WTC11 (cell line): ENCODE data around the gene MFAP1.

Source experiments
- ATF1 ChIP-seq: sonication (generic); formaldehyde crosslinking; IDR thresholded peaks from 2 replicates; pipeline ENCODE4 v1.8.1; 2023; ENCODE audit warnings: mild to moderate bottlenecking, moderate library complexity, missing genetic modification reagents
- CBFB ChIP-seq: sonication (generic); formaldehyde crosslinking; IDR thresholded peaks from 2 replicates; pipeline ENCODE4 v1.8.1; 2022; ENCODE audit warnings: mild to moderate bottlenecking, low read depth, missing genetic modification reagents
- CTCF ChIP-seq: fragments of 200-600 bp; IDR thresholded peaks from 2 replicates; pipeline ENCODE4 v1.8.0; 2022; ENCODE audit warnings: antibody characterized with exemption
- ESRRA ChIP-seq: sonication (generic); formaldehyde crosslinking; IDR thresholded peaks from 2 replicates; pipeline ENCODE4 v1.8.1; 2022; ENCODE audit warnings: mild to moderate bottlenecking, missing genetic modification reagents, borderline replicate concordance
- IRF2 ChIP-seq: sonication (generic); formaldehyde crosslinking; IDR thresholded peaks from 2 replicates; pipeline ENCODE4 v1.8.0; 2022; ENCODE audit warnings: low read depth, missing genetic modification reagents, borderline replicate concordance
- PRDM15 ChIP-seq: sonication (generic); formaldehyde crosslinking; IDR thresholded peaks from 2 replicates; pipeline ENCODE4 v1.8.0; 2022; ENCODE audit warnings: missing genetic modification reagents
- TF ChIP-seq, protein P1 (sequence below): sonication (generic); formaldehyde crosslinking; IDR thresholded peaks from 2 replicates; pipeline ENCODE4 v1.8.1; 2023; ENCODE audit warnings: mild to moderate bottlenecking, missing genetic modification reagents, moderate library complexity
- TF ChIP-seq, protein P2 (sequence below): sonication (generic); formaldehyde crosslinking; IDR thresholded peaks from 2 replicates; pipeline ENCODE4 v1.8.1; 2023; ENCODE audit warnings: mild to moderate bottlenecking, missing genetic modification reagents

DNA sequence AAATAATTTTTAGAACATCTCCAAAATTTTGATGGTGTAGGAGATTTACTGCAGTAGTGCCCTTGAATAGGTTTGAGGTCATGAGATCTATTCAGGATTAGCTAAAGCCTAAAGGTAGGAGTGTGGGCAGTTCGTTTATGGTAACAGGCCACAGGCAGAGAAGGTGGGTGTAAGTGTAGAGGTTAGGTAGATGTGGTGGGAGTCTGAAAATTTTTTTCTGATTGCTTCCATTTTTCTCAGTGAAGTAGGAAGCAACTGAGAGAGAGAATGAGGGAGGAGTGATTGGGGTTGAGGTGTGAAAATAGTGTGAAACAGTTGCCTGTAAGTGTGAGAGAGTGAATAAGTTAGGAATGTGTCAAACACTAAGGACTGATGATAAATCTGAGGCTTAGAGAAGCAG is 45.5 kb downstream of the MFAP1 start:
- TF ChIP-seq IRF2 (CRISPR knock-in tag), result no peak
- no peak for TF ChIP-seq CBFB (CRISPR knock-in tag)
- TF ChIP-seq CTCF, result no peak
- TF ChIP-seq, protein P1, sequence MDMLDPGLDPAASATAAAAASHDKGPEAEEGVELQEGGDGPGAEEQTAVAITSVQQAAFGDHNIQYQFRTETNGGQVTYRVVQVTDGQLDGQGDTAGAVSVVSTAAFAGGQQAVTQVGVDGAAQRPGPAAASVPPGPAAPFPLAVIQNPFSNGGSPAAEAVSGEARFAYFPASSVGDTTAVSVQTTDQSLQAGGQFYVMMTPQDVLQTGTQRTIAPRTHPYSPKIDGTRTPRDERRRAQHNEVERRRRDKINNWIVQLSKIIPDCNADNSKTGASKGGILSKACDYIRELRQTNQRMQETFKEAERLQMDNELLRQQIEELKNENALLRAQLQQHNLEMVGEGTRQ (CRISPR knock-in tag), result no peak
- no peak for TF ChIP-seq ESRRA (CRISPR knock-in tag)
- TF ChIP-seq PRDM15, result no peak
- no peak for TF ChIP-seq ATF1 (CRISPR knock-in tag)
- TF ChIP-seq, protein P2, sequence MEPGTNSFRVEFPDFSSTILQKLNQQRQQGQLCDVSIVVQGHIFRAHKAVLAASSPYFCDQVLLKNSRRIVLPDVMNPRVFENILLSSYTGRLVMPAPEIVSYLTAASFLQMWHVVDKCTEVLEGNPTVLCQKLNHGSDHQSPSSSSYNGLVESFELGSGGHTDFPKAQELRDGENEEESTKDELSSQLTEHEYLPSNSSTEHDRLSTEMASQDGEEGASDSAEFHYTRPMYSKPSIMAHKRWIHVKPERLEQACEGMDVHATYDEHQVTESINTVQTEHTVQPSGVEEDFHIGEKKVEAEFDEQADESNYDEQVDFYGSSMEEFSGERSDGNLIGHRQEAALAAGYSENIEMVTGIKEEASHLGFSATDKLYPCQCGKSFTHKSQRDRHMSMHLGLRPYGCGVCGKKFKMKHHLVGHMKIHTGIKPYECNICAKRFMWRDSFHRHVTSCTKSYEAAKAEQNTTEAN, result no peak
